Smooth muscle cell (in vitro differentiated cells): ENCODE measurements around the gene TIMM13. TPM values are rescaled to one million over a fixed set of nuclear protein-coding genes. Genes with fewer than 3 reads are reported as not detected.

Experiments
- DNase-seq: peaks from one replicate; lab custom pipeline; 2025; ENCODE audit not compliant: unreplicated experiment; lab: John Stamatoyannopoulos, UW
- H2AFZ ChIP-seq: fragments of 200-600 bp; sonication (generic); 2 replicates; pipeline ENCODE4 v1.6.0; 2016; ENCODE audit warnings: antibody characterized with exemption, low read depth, mild to moderate bottlenecking
- H3F3A ChIP-seq: fragments of 200-600 bp; sonication (generic); 2 replicates; pipeline ENCODE4 v1.6.0; 2017; ENCODE audit warnings: antibody characterized with exemption, low read depth
- H3K27ac ChIP-seq: fragments of 200-600 bp; sonication (generic); 2 replicates; pipeline ENCODE4 v1.5.1; 2016; ENCODE audit warnings: low read depth, mild to moderate bottlenecking
- H3K27me3 ChIP-seq: fragments of 200-600 bp; sonication (generic); 2 replicates; pipeline ENCODE4 v1.6.1; 2016; ENCODE audit warnings: low read depth, mild to moderate bottlenecking
- H3K36me3 ChIP-seq: fragments of 200-600 bp; sonication (generic); 2 replicates; pipeline ENCODE4 v1.5.1; 2016; ENCODE audit warnings: low read depth
- H3K4me1 ChIP-seq: fragments of 200-600 bp; sonication (generic); 2 replicates; pipeline ENCODE4 v1.5.1; 2016; ENCODE audit warnings: low read depth
- H3K4me2 ChIP-seq: fragments of 200-600 bp; sonication (generic); 2 replicates; pipeline ENCODE4 v1.6.0; 2016; ENCODE audit warnings: mild to moderate bottlenecking
- H3K4me3 ChIP-seq: fragments of 200-600 bp; sonication (generic); 2 replicates; pipeline ENCODE4 v1.5.1; 2016; ENCODE audit warnings: mild to moderate bottlenecking
- H3K79me2 ChIP-seq: fragments of 200-600 bp; sonication (generic); 2 replicates; pipeline ENCODE4 v1.6.0; 2016; ENCODE audit warnings: low read depth, mild to moderate bottlenecking
- H3K9ac ChIP-seq: fragments of 200-600 bp; sonication (generic); 2 replicates; pipeline ENCODE4 v1.6.0; 2016; ENCODE audit warnings: low read depth
- H3K9me3 ChIP-seq: fragments of 200-600 bp; sonication (generic); replicated peaks from 2 replicates; pipeline ENCODE4 v1.5.1; 2016; ENCODE audit warnings: low read depth
- H4K20me1 ChIP-seq: fragments of 200-600 bp; sonication (generic); 2 replicates; pipeline ENCODE4 v1.6.0; 2016; ENCODE audit warnings: low read depth
- WGBS: methylation state at CpG from one replicate; pipeline ENCODE4 v1.1.7; 2016; ENCODE audit warnings: low lambda C conversion rate; 5-methylcytosine and 5-hydroxymethylcytosine counted together
- polyA plus RNA-seq: library from polyadenylated mRNA; unstranded; fragments of >200 nt; fragmentation: Nextera tagmentation; extraction: Ambion mirVana; gene quantifications from 2 replicates; pipeline ENCODE4 v1.2.1, GENCODE V29; 2016
- total RNA-seq: library from RNA; depleted of rRNA; stranded (reverse); fragments of >200 nt; gene quantifications from 2 replicates; pipeline ENCODE4 v1.2.3, GENCODE V29; 2014
- TF ChIP-seq, protein P1 (sequence below): fragments of 200-600 bp; sonication (generic); IDR thresholded peaks from 2 replicates; pipeline ENCODE4 v1.5.1; 2017; ENCODE audit warnings: borderline replicate concordance, mild to moderate bottlenecking, antibody characterized with exemption; ENCODE audit not compliant: insufficient read depth, poor library complexity, severe bottlenecking

TIMM13 gene
- total and polyA plus RNA-seq, 2 experiments from 2014 or later: 20.0 to 107 TPM

DNA sequence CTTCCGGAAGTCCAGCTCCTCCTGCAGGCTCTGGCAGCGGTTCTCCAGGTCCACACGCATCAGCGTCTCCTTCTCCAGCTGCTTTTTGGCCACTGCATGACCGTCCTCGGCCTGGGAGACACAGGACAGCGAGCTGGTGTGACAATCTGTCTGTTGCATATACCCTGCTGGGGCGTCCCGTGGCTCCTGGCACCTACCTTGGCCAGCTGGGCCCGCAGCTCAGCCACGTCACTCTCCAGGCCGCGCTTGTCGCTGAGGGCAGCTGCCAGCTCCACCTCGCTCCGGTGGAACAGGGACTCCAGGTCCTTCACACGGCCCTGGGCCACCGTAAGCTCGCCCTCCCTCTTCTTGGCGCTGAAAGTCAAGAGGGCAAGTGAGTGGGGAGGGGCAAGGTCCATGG is 10.8 kb upstream of the TIMM13 start:
- Histone ChIP-seq H3K4me2 (no peak overlapping the region), H3K4me1 (no peaks in the 10 kb centered on the region), H3K36me3 (no peaks in the 10 kb centered on the region), H3K27ac (no peak overlapping the region), H3F3A (no peaks in the 10 kb centered on the region), H2AFZ (no peak overlapping the region), H3K79me2 (peaks cover 13% of the 10 kb centered on the region), H4K20me1 (peaks cover 27% of the 10 kb centered on the region), H3K27me3 (no peaks in the 10 kb centered on the region), H3K9ac (no peak overlapping the region), H3K4me3 (no peak overlapping the region), H3K9me3 (no peaks in the 10 kb centered on the region)
- 96% methylated on average over 20 of the region's 20 CpGs for WGBS
- DNase-seq: no peak
- TF ChIP-seq, protein P1, sequence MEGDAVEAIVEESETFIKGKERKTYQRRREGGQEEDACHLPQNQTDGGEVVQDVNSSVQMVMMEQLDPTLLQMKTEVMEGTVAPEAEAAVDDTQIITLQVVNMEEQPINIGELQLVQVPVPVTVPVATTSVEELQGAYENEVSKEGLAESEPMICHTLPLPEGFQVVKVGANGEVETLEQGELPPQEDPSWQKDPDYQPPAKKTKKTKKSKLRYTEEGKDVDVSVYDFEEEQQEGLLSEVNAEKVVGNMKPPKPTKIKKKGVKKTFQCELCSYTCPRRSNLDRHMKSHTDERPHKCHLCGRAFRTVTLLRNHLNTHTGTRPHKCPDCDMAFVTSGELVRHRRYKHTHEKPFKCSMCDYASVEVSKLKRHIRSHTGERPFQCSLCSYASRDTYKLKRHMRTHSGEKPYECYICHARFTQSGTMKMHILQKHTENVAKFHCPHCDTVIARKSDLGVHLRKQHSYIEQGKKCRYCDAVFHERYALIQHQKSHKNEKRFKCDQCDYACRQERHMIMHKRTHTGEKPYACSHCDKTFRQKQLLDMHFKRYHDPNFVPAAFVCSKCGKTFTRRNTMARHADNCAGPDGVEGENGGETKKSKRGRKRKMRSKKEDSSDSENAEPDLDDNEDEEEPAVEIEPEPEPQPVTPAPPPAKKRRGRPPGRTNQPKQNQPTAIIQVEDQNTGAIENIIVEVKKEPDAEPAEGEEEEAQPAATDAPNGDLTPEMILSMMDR: no peak

DNA sequence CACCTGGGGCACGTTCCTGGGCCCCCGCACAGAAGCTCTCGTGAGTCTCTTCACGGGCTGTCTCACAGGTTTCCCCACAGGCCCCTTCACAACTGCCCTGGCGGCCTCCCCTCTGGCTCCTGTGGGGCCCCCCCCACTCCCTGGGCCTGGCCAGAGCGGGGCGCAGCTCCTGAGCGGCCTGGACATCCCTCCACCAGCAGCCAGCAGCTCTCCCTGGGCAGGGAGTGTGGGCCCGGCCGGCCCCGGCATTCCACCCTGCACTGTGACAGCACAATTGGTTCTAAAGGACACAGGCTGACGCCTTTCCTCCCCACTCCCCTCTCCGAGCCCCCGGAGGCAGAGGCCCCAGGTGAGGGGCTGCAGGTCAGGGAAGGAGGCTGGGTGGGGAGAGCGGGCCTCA is 9.5 kb upstream of the TIMM13 start:
- peaks cover 14% of the 10 kb centered on the region for H4K20me1 ChIP-seq
- H3K9ac ChIP-seq: no peak overlapping the region
- H3K27me3 ChIP-seq: no peaks in the 10 kb centered on the region
- TF ChIP-seq, protein P1: no peak
- H2AFZ ChIP-seq: no peak overlapping the region
- H3K79me2 ChIP-seq: peaks cover 9% of the 10 kb centered on the region
- 96% methylated on average over 13 of the region's 15 CpGs for WGBS
- H3K4me3 ChIP-seq: no peak overlapping the region
- no peak overlapping the region for H3K4me2 ChIP-seq
- H3F3A ChIP-seq: no peaks in the 10 kb centered on the region
- no peak for DNase-seq
- H3K27ac ChIP-seq: no peak overlapping the region
- no peaks in the 10 kb centered on the region for H3K4me1 ChIP-seq
- H3K36me3 ChIP-seq: no peaks in the 10 kb centered on the region
- H3K9me3 ChIP-seq: no peaks in the 10 kb centered on the region

DNA sequence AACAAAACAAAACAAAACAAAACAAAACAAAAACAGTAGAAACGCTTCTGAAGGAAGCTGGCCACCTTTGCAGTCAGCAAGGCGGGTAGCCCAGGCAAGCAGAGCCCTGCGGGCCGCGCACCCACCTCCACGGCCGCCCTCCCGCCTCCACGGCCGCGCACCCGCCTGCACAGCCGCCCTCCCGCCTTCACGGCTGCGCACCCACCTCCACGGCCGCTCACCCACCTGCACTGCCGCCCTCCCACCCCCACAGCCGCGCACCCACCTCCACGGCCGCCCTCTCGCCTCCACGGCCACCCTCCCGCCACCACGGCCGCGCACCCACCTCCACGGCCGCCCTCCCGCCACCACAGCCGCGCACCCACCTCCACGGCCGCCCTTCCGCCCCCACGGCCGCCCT is 9.0 kb upstream of the TIMM13 start:
- no peaks in the 10 kb centered on the region for H3K36me3 ChIP-seq
- TF ChIP-seq, protein P1: no peak
- WGBS: 98% methylated on average over 9 of the region's 39 CpGs
- peaks cover 10% of the 10 kb centered on the region for H4K20me1 ChIP-seq
- H3K9me3 ChIP-seq: no peaks in the 10 kb centered on the region
- no peak for DNase-seq
- no peak overlapping the region for H2AFZ ChIP-seq
- H3K27ac ChIP-seq: no peak overlapping the region
- H3K9ac ChIP-seq: no peak overlapping the region
- H3K4me1 ChIP-seq: no peaks in the 10 kb centered on the region
- H3K27me3 ChIP-seq: no peaks in the 10 kb centered on the region
- H3F3A ChIP-seq: no peaks in the 10 kb centered on the region
- H3K4me2 ChIP-seq: no peak overlapping the region
- H3K79me2 ChIP-seq: peaks cover 6% of the 10 kb centered on the region
- no peak overlapping the region for H3K4me3 ChIP-seq

DNA sequence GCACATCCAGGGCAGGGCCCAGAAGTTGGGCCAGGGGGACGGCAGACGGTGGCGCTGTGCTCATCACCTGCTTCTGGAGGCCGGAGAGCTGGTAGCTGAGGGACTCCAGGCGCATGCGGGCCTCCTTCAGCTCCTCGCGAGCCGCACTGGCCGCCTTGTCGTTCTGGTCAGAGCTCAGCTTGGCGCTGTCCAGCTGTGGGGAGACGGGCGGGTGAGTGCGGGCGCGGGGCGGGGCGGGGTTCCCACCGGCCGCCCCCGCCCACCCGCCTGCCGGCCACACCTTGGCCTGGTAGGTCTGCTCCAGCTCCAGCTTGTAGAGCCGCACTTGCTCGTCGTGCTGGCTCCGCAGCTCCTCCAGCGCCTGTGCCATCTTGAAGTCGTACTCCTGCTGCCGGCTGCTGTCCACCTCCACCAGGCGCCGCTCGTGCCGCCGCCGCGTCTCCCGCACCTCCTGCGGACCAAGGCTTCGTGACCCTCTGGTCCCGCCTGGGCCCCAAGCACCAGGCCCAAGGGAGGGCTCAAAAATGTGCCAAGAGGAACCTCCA is 7.4 kb upstream of the TIMM13 start:
- H2AFZ ChIP-seq: no peak overlapping the region
- no peaks in the 10 kb centered on the region for H4K20me1 ChIP-seq
- no peak overlapping the region for H3K4me2 ChIP-seq
- no peaks in the 10 kb centered on the region for H3K4me1 ChIP-seq
- no peak overlapping the region for H3K4me3 ChIP-seq
- H3K27me3 ChIP-seq: no peaks in the 10 kb centered on the region
- H3K9me3 ChIP-seq: no peaks in the 10 kb centered on the region
- no peaks in the 10 kb centered on the region for H3F3A ChIP-seq
- no peaks in the 10 kb centered on the region for H3K36me3 ChIP-seq
- WGBS: 98% methylated on average over 32 of the region's 42 CpGs
- no peak overlapping the region for H3K27ac ChIP-seq
- TF ChIP-seq, protein P1: no peak
- H3K9ac ChIP-seq: no peak overlapping the region
- DNase-seq: no peak
- H3K79me2 ChIP-seq: no peaks in the 10 kb centered on the region
